OCI-LY7 (cell line): ENCODE results near the gene ERVK3-1.

Experiments used
- EZH2phosphoT487 ChIP-seq: fragments of 200-600 bp; sonication (generic); IDR thresholded peaks from 2 replicates; pipeline ENCODE4 v1.6.1; 2018; ENCODE audit warnings: low read depth, borderline replicate concordance, mild to moderate bottlenecking, mixed run types, antibody characterized with exemption, low read length, moderate library complexity, mixed read lengths
- TF ChIP-seq, protein P1 (sequence below): fragments of 200-600 bp; sonication (generic); conservative IDR thresholded peaks from 2 replicates; pipeline ENCODE4 v1.5.1; 2014; ENCODE audit warnings: mild to moderate bottlenecking, antibody characterized with exemption, low read length, moderate library complexity, mixed read lengths

DNA sequence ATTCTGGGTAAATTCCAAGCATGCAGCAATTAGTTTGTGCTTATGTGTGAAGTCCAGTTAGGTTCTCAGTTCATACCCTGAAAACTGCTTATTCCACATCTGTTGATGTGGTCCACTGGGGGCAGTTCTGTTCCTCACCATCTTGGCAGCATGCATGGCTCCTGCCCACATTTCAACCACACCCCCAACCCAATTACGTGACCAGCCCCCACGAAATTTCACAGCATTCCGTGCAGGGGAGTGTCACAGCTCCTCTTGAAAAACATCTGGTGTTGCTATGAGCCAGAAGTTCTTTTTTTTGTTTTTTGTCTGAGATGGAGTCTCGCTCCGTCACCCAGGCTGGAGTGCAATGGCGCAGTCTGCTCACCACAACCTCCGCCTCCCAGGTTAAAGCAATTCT lies 9.1 kb upstream of the ERVK3-1 start:
- TF ChIP-seq, protein P1, sequence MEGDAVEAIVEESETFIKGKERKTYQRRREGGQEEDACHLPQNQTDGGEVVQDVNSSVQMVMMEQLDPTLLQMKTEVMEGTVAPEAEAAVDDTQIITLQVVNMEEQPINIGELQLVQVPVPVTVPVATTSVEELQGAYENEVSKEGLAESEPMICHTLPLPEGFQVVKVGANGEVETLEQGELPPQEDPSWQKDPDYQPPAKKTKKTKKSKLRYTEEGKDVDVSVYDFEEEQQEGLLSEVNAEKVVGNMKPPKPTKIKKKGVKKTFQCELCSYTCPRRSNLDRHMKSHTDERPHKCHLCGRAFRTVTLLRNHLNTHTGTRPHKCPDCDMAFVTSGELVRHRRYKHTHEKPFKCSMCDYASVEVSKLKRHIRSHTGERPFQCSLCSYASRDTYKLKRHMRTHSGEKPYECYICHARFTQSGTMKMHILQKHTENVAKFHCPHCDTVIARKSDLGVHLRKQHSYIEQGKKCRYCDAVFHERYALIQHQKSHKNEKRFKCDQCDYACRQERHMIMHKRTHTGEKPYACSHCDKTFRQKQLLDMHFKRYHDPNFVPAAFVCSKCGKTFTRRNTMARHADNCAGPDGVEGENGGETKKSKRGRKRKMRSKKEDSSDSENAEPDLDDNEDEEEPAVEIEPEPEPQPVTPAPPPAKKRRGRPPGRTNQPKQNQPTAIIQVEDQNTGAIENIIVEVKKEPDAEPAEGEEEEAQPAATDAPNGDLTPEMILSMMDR: no peak
- no peak for TF ChIP-seq EZH2phosphoT487
